Measurements from ENCODE around the gene LRRC4C. TPM values are rescaled to one million over a fixed set of nuclear protein-coding genes. Genes with fewer than 3 reads are reported as not detected.

The LRRC4C gene
- total RNA-seq, 1 donor from 2014 or later, result 1.2 TPM

GRCh38 chr11:40337118-40337517, 1122.3 kb downstream of the LRRC4C start:
- Mint-ChIP-seq H3K4me3 (ENCODE audit: unreplicated experiment) (no peak overlapping the region), H3K4me1 (ENCODE audit: unreplicated experiment) (peaks cover 3% of the 10 kb centered on the region), H3K27ac (ENCODE audit: unreplicated experiment) (no peak overlapping the region), H3K9me3 (ENCODE audit: unreplicated experiment) (no peaks in the 10 kb centered on the region), H3K36me3 (ENCODE audit: low read depth, unreplicated experiment) (no peaks in the 10 kb centered on the region), H3K27me3 (ENCODE audit: unreplicated experiment) (peaks cover 1% of the 10 kb centered on the region)
- no peak for DNase-seq (ENCODE audit: low spot score)
- no peak for TF ChIP-seq CTCF (IDR thresholded peaks at IDR 0.05; ENCODE audit: unreplicated experiment)

DNA sequence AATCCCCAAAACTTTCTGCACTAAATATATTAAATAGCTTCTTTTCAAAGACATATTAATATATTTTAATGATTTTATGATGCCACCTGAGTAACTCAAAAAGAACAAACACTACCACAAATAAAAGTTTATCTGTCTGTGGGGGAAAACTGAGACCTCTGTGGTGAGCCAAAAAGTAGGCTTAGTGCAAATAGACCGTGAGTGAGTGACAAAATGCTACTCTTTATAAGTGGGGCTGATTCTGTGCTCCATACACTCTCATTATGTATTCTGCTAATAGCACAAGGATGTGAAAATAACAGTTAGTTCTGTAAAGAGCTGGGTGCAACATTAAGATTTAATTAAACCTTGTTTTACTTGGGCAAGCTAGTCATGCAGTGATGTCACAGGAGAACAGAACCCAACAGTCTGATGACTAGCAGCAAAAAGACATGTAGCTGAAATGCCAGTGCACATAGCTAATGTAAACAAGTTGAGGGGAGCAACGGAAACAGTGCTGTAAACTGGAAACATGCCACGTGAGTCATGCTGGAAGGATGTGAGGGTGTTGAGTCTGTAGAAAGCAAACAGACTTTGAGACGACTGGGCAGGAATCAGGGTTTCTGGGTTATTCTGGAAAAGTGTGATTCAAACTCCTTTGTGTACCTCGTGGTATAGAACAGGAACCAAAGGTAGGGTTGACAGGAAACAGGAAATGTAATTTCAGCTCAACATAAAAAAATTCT, 1130.4 kb downstream of the LRRC4C start:
- H3K27ac Mint-ChIP-seq (ENCODE audit: unreplicated experiment), result peak overlapping the region; percentile 95

DNA sequence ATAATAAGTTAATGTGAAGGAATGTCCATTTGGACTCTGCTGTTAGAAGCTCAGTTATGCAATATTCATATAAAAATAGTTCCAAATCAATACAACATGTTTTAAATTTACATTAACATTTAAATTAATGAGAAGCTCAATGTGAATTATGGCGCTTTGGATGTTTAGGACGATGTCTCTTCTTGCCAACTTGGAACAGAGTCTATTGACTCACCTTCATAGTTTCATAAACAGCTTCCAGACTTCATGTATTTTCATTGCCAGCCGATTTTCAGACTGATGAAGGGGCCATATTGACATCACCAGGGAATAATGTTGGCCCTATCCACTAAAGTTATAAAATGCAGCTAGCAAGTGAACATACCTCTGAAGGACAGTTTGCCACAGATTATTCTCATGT, 1136.2 kb downstream of the LRRC4C start:
- H3K36me3 Mint-ChIP-seq (ENCODE audit: low read depth, unreplicated experiment), result no peaks in the 10 kb centered on the region
- no peaks in the 10 kb centered on the region for H3K4me1 Mint-ChIP-seq (ENCODE audit: unreplicated experiment)
- H3K27ac Mint-ChIP-seq (ENCODE audit: unreplicated experiment), result no peak overlapping the region
- DNase-seq (ENCODE audit: low spot score), result no peak
- no peak overlapping the region for H3K4me3 Mint-ChIP-seq (ENCODE audit: unreplicated experiment)
- H3K9me3 Mint-ChIP-seq (ENCODE audit: unreplicated experiment), result no peaks in the 10 kb centered on the region
- no peaks in the 10 kb centered on the region for H3K27me3 Mint-ChIP-seq (ENCODE audit: unreplicated experiment)
- no peak for TF ChIP-seq CTCF (IDR thresholded peaks at IDR 0.05; ENCODE audit: unreplicated experiment)

More for the DNA sequence above, 1130.4 kb downstream of the LRRC4C start:
- no peak for TF ChIP-seq CTCF (IDR thresholded peaks at IDR 0.05; ENCODE audit: unreplicated experiment)
- DNase-seq (ENCODE audit: low spot score), result peak; percentile 20
- Mint-ChIP-seq H3K36me3 (ENCODE audit: low read depth, unreplicated experiment) (no peaks in the 10 kb centered on the region), H3K4me1 (ENCODE audit: unreplicated experiment) (peaks cover 6% of the 10 kb centered on the region), H3K27me3 (ENCODE audit: unreplicated experiment) (peaks cover 1% of the 10 kb centered on the region), H3K9me3 (ENCODE audit: unreplicated experiment) (peaks cover 4% of the 10 kb centered on the region), H3K4me3 (ENCODE audit: unreplicated experiment) (no peak overlapping the region)

DNA sequence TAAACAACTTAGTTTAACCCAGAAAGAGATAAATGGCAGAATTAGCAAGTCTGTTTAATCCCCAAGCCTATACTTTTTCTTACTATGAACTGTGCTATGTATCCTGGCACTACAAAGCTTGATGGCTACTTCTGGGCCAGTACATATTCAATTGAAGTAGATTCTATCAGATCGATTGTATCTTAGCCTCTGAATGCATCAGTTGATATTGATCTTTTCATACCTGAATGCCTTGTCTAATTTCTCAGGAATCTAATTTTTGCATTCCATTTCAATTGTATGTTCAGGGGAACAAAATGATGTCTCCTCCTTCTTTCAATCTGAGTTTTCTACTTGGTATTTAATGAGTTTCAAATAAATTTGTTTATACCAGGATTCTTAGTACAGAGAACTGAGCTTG, 1137.9 kb downstream of the LRRC4C start:
- TF ChIP-seq CTCF (IDR thresholded peaks at IDR 0.05; ENCODE audit: unreplicated experiment), result no peak
- no peaks in the 10 kb centered on the region for H3K4me1 Mint-ChIP-seq (ENCODE audit: unreplicated experiment)
- no peaks in the 10 kb centered on the region for H3K36me3 Mint-ChIP-seq (ENCODE audit: low read depth, unreplicated experiment)
- H3K9me3 Mint-ChIP-seq (ENCODE audit: unreplicated experiment), result no peaks in the 10 kb centered on the region
- H3K27ac Mint-ChIP-seq (ENCODE audit: unreplicated experiment), result no peak overlapping the region
- no peak for DNase-seq (ENCODE audit: low spot score)
- H3K4me3 Mint-ChIP-seq (ENCODE audit: unreplicated experiment), result no peak overlapping the region
- no peaks in the 10 kb centered on the region for H3K27me3 Mint-ChIP-seq (ENCODE audit: unreplicated experiment)

GRCh38 chr11:40316171-40316570, 1143.3 kb downstream of the LRRC4C start:
- Mint-ChIP-seq H3K27me3 (ENCODE audit: unreplicated experiment) (no peaks in the 10 kb centered on the region), H3K4me1 (ENCODE audit: unreplicated experiment) (no peaks in the 10 kb centered on the region), H3K36me3 (ENCODE audit: low read depth, unreplicated experiment) (no peaks in the 10 kb centered on the region), H3K4me3 (ENCODE audit: unreplicated experiment) (no peak overlapping the region), H3K9me3 (ENCODE audit: unreplicated experiment) (no peaks in the 10 kb centered on the region), H3K27ac (ENCODE audit: unreplicated experiment) (no peak overlapping the region)
- no peak for DNase-seq (ENCODE audit: low spot score)
- no peak for TF ChIP-seq CTCF (IDR thresholded peaks at IDR 0.05; ENCODE audit: unreplicated experiment)
